ENCODE measurements around the gene PNLIPRP1. TPM values are rescaled to one million over a fixed set of nuclear protein-coding genes. Genes with fewer than 3 reads are reported as not detected.

PNLIPRP1 gene
- total RNA-seq, 1 experiment from 2014 or later = not detected

GRCh38 chr10:116648903-116649302 lies 58.1 kb downstream of the PNLIPRP1 start:
- H3K27ac Mint-ChIP-seq (ENCODE audit: unreplicated experiment) = no peak overlapping the region
- no peak for DNase-seq
- no peak for TF ChIP-seq CTCF (IDR thresholded peaks at IDR 0.05; ENCODE audit: unreplicated experiment)
- no peak overlapping the region for H3K4me3 Mint-ChIP-seq (ENCODE audit: low read depth, unreplicated experiment)
- no peaks in the 10 kb centered on the region for H3K36me3 Mint-ChIP-seq (ENCODE audit: insufficient read depth, unreplicated experiment)
- peaks cover 7% of the 10 kb centered on the region for H3K9me3 Mint-ChIP-seq (ENCODE audit: low read depth, unreplicated experiment)
- H3K27me3 Mint-ChIP-seq (ENCODE audit: unreplicated experiment) = peaks cover 27% of the 10 kb centered on the region
- BruUV-seq (replicated peaks) = no TSS peak
- CTCF ChIA-PET = no interaction called here
- no peaks in the 10 kb centered on the region for H3K4me1 Mint-ChIP-seq (ENCODE audit: low read depth, unreplicated experiment)
- intact Hi-C loops (cut with micrococcal nuclease; ENCODE audit: unreplicated experiment) = no loop called here

GRCh38 chr10:116653885-116654284 lies 63.1 kb downstream of the PNLIPRP1 start:
- Mint-ChIP-seq H3K36me3 (ENCODE audit: insufficient read depth, unreplicated experiment) (no peaks in the 10 kb centered on the region), H3K4me3 (ENCODE audit: low read depth, unreplicated experiment) (no peak overlapping the region), H3K4me1 (ENCODE audit: low read depth, unreplicated experiment) (no peaks in the 10 kb centered on the region), H3K9me3 (ENCODE audit: low read depth, unreplicated experiment) (peaks cover 7% of the 10 kb centered on the region), H3K27ac (ENCODE audit: unreplicated experiment) (no peak overlapping the region), H3K27me3 (ENCODE audit: unreplicated experiment) (peaks cover 28% of the 10 kb centered on the region)
- intact Hi-C loops (cut with micrococcal nuclease; ENCODE audit: unreplicated experiment) = no loop called here
- no TSS peak for BruUV-seq (replicated peaks)
- DNase-seq = no peak
- no peak for TF ChIP-seq CTCF (IDR thresholded peaks at IDR 0.05; ENCODE audit: unreplicated experiment)
- CTCF ChIA-PET = no interaction called here

GRCh38 chr10:116654816-116655215 lies 64.1 kb downstream of the PNLIPRP1 start:
- no peak for DNase-seq
- BruUV-seq (replicated peaks) = no TSS peak
- Mint-ChIP-seq H3K9me3 (ENCODE audit: low read depth, unreplicated experiment) (peaks cover 7% of the 10 kb centered on the region), H3K4me1 (ENCODE audit: low read depth, unreplicated experiment) (no peaks in the 10 kb centered on the region), H3K4me3 (ENCODE audit: low read depth, unreplicated experiment) (no peak overlapping the region), H3K27ac (ENCODE audit: unreplicated experiment) (no peak overlapping the region), H3K27me3 (ENCODE audit: unreplicated experiment) (peaks cover 28% of the 10 kb centered on the region), H3K36me3 (ENCODE audit: insufficient read depth, unreplicated experiment) (no peaks in the 10 kb centered on the region)
- intact Hi-C loops (cut with micrococcal nuclease; ENCODE audit: unreplicated experiment) = no loop called here
- no peak for TF ChIP-seq CTCF (IDR thresholded peaks at IDR 0.05; ENCODE audit: unreplicated experiment)
- CTCF ChIA-PET = interaction anchor here (0.6 kb wide), 2 partner anchors 20 to 27 kb away, joined by 3 to 7 read pairs; no protein-coding TSS in a partner anchor

- intact Hi-C loops (cut with micrococcal nuclease; ENCODE audit: unreplicated experiment) = no loop called here
- no peak for DNase-seq
- H3K36me3 Mint-ChIP-seq (ENCODE audit: insufficient read depth, unreplicated experiment) = no peaks in the 10 kb centered on the region
- peaks cover 28% of the 10 kb centered on the region for H3K27me3 Mint-ChIP-seq (ENCODE audit: unreplicated experiment)
- no peak overlapping the region for H3K27ac Mint-ChIP-seq (ENCODE audit: unreplicated experiment)
- no peak for TF ChIP-seq CTCF (IDR thresholded peaks at IDR 0.05; ENCODE audit: unreplicated experiment)
- BruUV-seq (replicated peaks) = no TSS peak
- H3K9me3 Mint-ChIP-seq (ENCODE audit: low read depth, unreplicated experiment) = peaks cover 7% of the 10 kb centered on the region
- CTCF ChIA-PET = no interaction called here
- no peaks in the 10 kb centered on the region for H3K4me1 Mint-ChIP-seq (ENCODE audit: low read depth, unreplicated experiment)
- no peak overlapping the region for H3K4me3 Mint-ChIP-seq (ENCODE audit: low read depth, unreplicated experiment)
Measured at GRCh38 chr10:116655568-116655967, 64.8 kb downstream of the PNLIPRP1 start.

Data from Calu3 (cell line).